NCI-H2029 (cell line): ENCODE data around the gene CACNA1C.
"Not testable (repeated sequence)": the region's sequence is repeated elsewhere in the genome, so short reads cannot be mapped to it uniquely, and the experiment has no call there.

Source experiments
- DNase-seq: peaks from one replicate; lab custom pipeline; 2025; lab: John Stamatoyannopoulos, UW

Gene CACNA1C

GRCh38 chr12:2076196-2076570 lies 23.4 kb downstream of the CACNA1C start:
- no peak for DNase-seq

GRCh38 chr12:2076728-2077127 lies 23.9 kb downstream of the CACNA1C start:
- DNase-seq, result no peak

GRCh38 chr12:2080604-2081003 lies 27.8 kb downstream of the CACNA1C start:
- DNase-seq, result no peak

GRCh38 chr12:2082321-2082720 lies 29.5 kb downstream of the CACNA1C start:
- no peak for DNase-seq

- DNase-seq, result no peak
Measured at GRCh38 chr12:2083008-2083407, 30.2 kb downstream of the CACNA1C start.

- DNase-seq, result peak; percentile 36
Measured at GRCh38 chr12:2083561-2083960, 30.8 kb downstream of the CACNA1C start.

- peak; percentile 4 for DNase-seq
Measured at GRCh38 chr12:2084553-2085296, 31.9 kb downstream of the CACNA1C start.

- DNase-seq, result no peak
Measured at GRCh38 chr12:2092354-2092753, 39.6 kb downstream of the CACNA1C start.

GRCh38 chr12:2092890-2093289 lies 40.1 kb downstream of the CACNA1C start:
- no peak for DNase-seq

- DNase-seq, result no peak
Measured at GRCh38 chr12:2094597-2094996, 41.8 kb downstream of the CACNA1C start.

- no peak for DNase-seq
Measured at GRCh38 chr12:2095878-2096277, 43.1 kb downstream of the CACNA1C start.

- no peak for DNase-seq
Measured at GRCh38 chr12:2097617-2098016, 44.8 kb downstream of the CACNA1C start.

- DNase-seq, result no peak
Measured at GRCh38 chr12:2098852-2099251, 46.1 kb downstream of the CACNA1C start.

- no peak for DNase-seq
Measured at GRCh38 chr12:2099595-2099994, 46.8 kb downstream of the CACNA1C start.

- no peak for DNase-seq
Measured at GRCh38 chr12:2101359-2101758, 48.6 kb downstream of the CACNA1C start.

- DNase-seq, result no peak
Measured at GRCh38 chr12:2101771-2102170, 49.0 kb downstream of the CACNA1C start.

- DNase-seq, result not testable (repeated sequence)
Measured at GRCh38 chr12:2102736-2103135, 49.9 kb downstream of the CACNA1C start.

GRCh38 chr12:2105387-2105786 lies 52.6 kb downstream of the CACNA1C start:
- DNase-seq, result not testable (repeated sequence)

- DNase-seq, result no peak
Measured at GRCh38 chr12:2108166-2108565, 55.4 kb downstream of the CACNA1C start.

- no peak for DNase-seq
Measured at GRCh38 chr12:2108975-2109671, 56.3 kb downstream of the CACNA1C start.

- no peak for DNase-seq
Measured at GRCh38 chr12:2110127-2110526, 57.3 kb downstream of the CACNA1C start.

GRCh38 chr12:2110849-2111566 lies 58.2 kb downstream of the CACNA1C start:
- DNase-seq, result no peak

- no peak for DNase-seq
Measured at GRCh38 chr12:2111826-2112225, 59.0 kb downstream of the CACNA1C start.
